Measurements from ENCODE around the gene SPECC1.

- TF ChIP-seq CTCF (IDR thresholded peaks at IDR 0.05) (no peak), EP300 (IDR thresholded peaks at IDR 0.05) (no peak), POLR2A (IDR thresholded peaks at IDR 0.05) (no peak), POLR2AphosphoS5 (IDR thresholded peaks at IDR 0.05) (no peak)
Observed at GRCh38 chr17:20208717-20209116, 199.6 kb downstream of the SPECC1 start.

Data from sigmoid colon (tissue), 4 donors.